Fibroblast of mammary gland (primary cell): ENCODE measurements around the gene RYR3.

Source experiments
- DNase-seq: peaks from one replicate; pipeline ENCODE4 v3.0.0-alpha.2; 2010; ENCODE audit warnings: low read depth
- H3K4me3 ChIP-seq: 2 replicates; pipeline ENCODE4 v1.5.1; 2011; ENCODE audit warnings: low read depth, mild to moderate bottlenecking, low read length, moderate library complexity; ENCODE audit not compliant: control insufficient read depth
- CTCF ChIP-seq: conservative IDR thresholded peaks from 2 replicates; pipeline ENCODE4 v1.5.1; 2011; ENCODE audit warnings: low read depth, low read length, inconsistent platforms; ENCODE audit not compliant: control insufficient read depth, insufficient read depth

RYR3 gene

GRCh38 chr15:33438396-33438795 lies 127.6 kb downstream of the RYR3 start:
- DNase-seq = no peak
- H3K4me3 ChIP-seq = no peak overlapping the region
- no peak for TF ChIP-seq CTCF

- no peak overlapping the region for H3K4me3 ChIP-seq
- TF ChIP-seq CTCF = no peak
- no peak for DNase-seq
Measured at GRCh38 chr15:33440900-33441299, 130.1 kb downstream of the RYR3 start.

GRCh38 chr15:33442449-33442848 lies 131.7 kb downstream of the RYR3 start:
- TF ChIP-seq CTCF = no peak
- DNase-seq = no peak
- no peak overlapping the region for H3K4me3 ChIP-seq

- no peak overlapping the region for H3K4me3 ChIP-seq
- TF ChIP-seq CTCF = no peak
- DNase-seq = no peak
Measured at GRCh38 chr15:33443708-33444107, 132.9 kb downstream of the RYR3 start.

- TF ChIP-seq CTCF = no peak
- no peak overlapping the region for H3K4me3 ChIP-seq
- no peak for DNase-seq
Measured at GRCh38 chr15:33445984-33446383, 135.2 kb downstream of the RYR3 start.

GRCh38 chr15:33448151-33448550 lies 137.4 kb downstream of the RYR3 start:
- no peak for TF ChIP-seq CTCF
- no peak overlapping the region for H3K4me3 ChIP-seq

GRCh38 chr15:33448961-33449606 lies 138.3 kb downstream of the RYR3 start:
- DNase-seq = no peak
- TF ChIP-seq CTCF = no peak
- H3K4me3 ChIP-seq = no peak overlapping the region

More at GRCh38 chr15:33448151-33448550, 137.4 kb downstream of the RYR3 start:
- DNase-seq = no peak
